Endothelial cell of umbilical vein (primary cell): Measurements from ENCODE around the gene SLC6A6. TPM values are rescaled to one million over a fixed set of nuclear protein-coding genes. Genes with fewer than 3 reads are reported as not detected.

Experiments
- BruUV-seq: library from RNA; stranded (reverse); fragments of 400-500 nt; replicated peaks from 2 replicates; lab custom pipeline; 2021; lab: Mats Ljungman, UMichigan
- CTCF ChIA-PET: fragments of 300-600, 350-600 bp; sonication (Branson Sonifier 250); formaldehyde crosslinking; loops from one replicate; lab custom pipeline; 2021; ENCODE audit warnings: antibody characterized with exemption, inconsistent platforms; lab: Charles Lee
- POLR2A ChIA-PET: fragments of 300-600, 350-600 bp; sonication (Branson Sonifier 250); formaldehyde crosslinking; loops from one replicate; lab custom pipeline; 2021; ENCODE audit warnings: antibody characterized with exemption, inconsistent platforms; lab: Charles Lee
- DNase-seq: peaks from one replicate; pipeline ENCODE4 v3.0.0-alpha.2; 2011; ENCODE audit warnings: low read depth, low spot score
- FAIRE-seq: peaks from 2 replicates; lab custom pipeline; 2011; peaks lifted over from hg19 to GRCh38; lab: Jason Lieb, UNC
- H2AFZ ChIP-seq: 2 replicates; pipeline ENCODE4 v1.6.0; 2012; ENCODE audit warnings: low read depth, low read length, control low read depth, inconsistent platforms
- H3K27ac ChIP-seq: 2 replicates; pipeline ENCODE4 v1.5.1; 2011; ENCODE audit warnings: low read depth, mild to moderate bottlenecking, control low read depth, low read length, moderate library complexity; ENCODE audit not compliant: insufficient read depth
- H3K27me3 ChIP-seq, 2 experiments: 2 replicates each; pipeline versions ENCODE4 v1.6.0 to v1.6.1; 2011; ENCODE audit warnings: low read length in 2 of 2, mixed read lengths in 1 of 2; ENCODE audit not compliant: control insufficient read depth in 2 of 2, insufficient read depth in 2 of 2
- H3K36me3 ChIP-seq, 2 experiments: 2 replicates in 1 of 2; 3 replicates in 1 of 2; pipeline ENCODE4 v1.5.1; 2011; ENCODE audit warnings: low read length in 2 of 2, mild to moderate bottlenecking in 1 of 2, moderate library complexity in 1 of 2; ENCODE audit not compliant: control insufficient read depth in 2 of 2, insufficient read depth in 2 of 2; ENCODE audit errors: extremely low read depth in 1 of 2
- H3K4me1 ChIP-seq: 3 replicates; pipeline ENCODE4 v1.5.1; 2011; ENCODE audit warnings: mild to moderate bottlenecking, low read length; ENCODE audit not compliant: control insufficient read depth, insufficient read depth; ENCODE audit errors: extremely low read depth
- H3K4me2 ChIP-seq: 2 replicates; pipeline ENCODE4 v1.6.1; 2011; ENCODE audit warnings: low read length, control low read depth, mixed read lengths; ENCODE audit not compliant: insufficient read depth
- H3K4me3 ChIP-seq, 3 experiments: fragments of 200-600 bp in 1 of 3; sonication (generic), shearing (Covaris generic) in 1 of 3; replicated peaks in 1 of 3; 2 replicates each; pipeline ENCODE4 v1.5.1; 2011 to 2016; ENCODE audit warnings: control low read depth in 3 of 3, low read length in 3 of 3, mild to moderate bottlenecking in 2 of 3, inconsistent platforms in 1 of 3, low read depth in 1 of 3, moderate library complexity in 1 of 3; ENCODE audit not compliant: insufficient read depth in 1 of 3
- H3K79me2 ChIP-seq: 2 replicates; pipeline ENCODE4 v1.6.0; 2012; ENCODE audit warnings: low read length, inconsistent platforms; ENCODE audit not compliant: control insufficient read depth, insufficient read depth
- H3K9ac ChIP-seq: replicated peaks from 2 replicates; pipeline ENCODE3; 2011; ENCODE audit warnings: low read length, control low read depth; ENCODE audit not compliant: insufficient read depth; ENCODE audit errors: extremely low read depth
- H3K9me1 ChIP-seq: replicated peaks from 3 replicates; pipeline ENCODE4 v1.6.0; 2011; ENCODE audit warnings: mild to moderate bottlenecking, low read length; ENCODE audit not compliant: control insufficient read depth, insufficient read depth; ENCODE audit errors: extremely low read depth
- H3K9me3 ChIP-seq: replicated peaks from 2 replicates; pipeline ENCODE4 v1.5.1; 2012; ENCODE audit warnings: low read length, inconsistent platforms; ENCODE audit not compliant: control insufficient read depth, insufficient read depth
- H4K20me1 ChIP-seq: replicated peaks from 2 replicates; pipeline ENCODE3; 2011; ENCODE audit warnings: mild to moderate bottlenecking, low read length; ENCODE audit not compliant: control insufficient read depth, insufficient read depth; ENCODE audit errors: extremely low read depth
- EZH2 ChIP-seq: IDR thresholded peaks from 2 replicates; pipeline ENCODE4 v1.6.1; 2012; ENCODE audit warnings: borderline replicate concordance, low read depth, mild to moderate bottlenecking, moderate library complexity, low read length, inconsistent platforms; ENCODE audit not compliant: severe bottlenecking
- FOS ChIP-seq: IDR thresholded peaks from 2 replicates; pipeline ENCODE4 v1.6.1; 2011; ENCODE audit warnings: mild to moderate bottlenecking, low read length, moderate library complexity, borderline replicate concordance; ENCODE audit not compliant: insufficient read depth
- GATA2 ChIP-seq: IDR thresholded peaks from 2 replicates; pipeline ENCODE4 v1.7.0; 2011; ENCODE audit warnings: low read depth, mild to moderate bottlenecking, moderate library complexity, mixed read lengths, low read length; ENCODE audit not compliant: insufficient read length, insufficient read depth
- JUN ChIP-seq: IDR thresholded peaks from 2 replicates; pipeline ENCODE4 v1.6.1; 2011; ENCODE audit warnings: borderline replicate concordance, low read depth; ENCODE audit not compliant: insufficient read length, insufficient read depth
- MYC ChIP-seq: IDR thresholded peaks from one replicate; pipeline ENCODE4 v1.6.1; 2011; ENCODE audit warnings: mild to moderate bottlenecking, low read depth, low read length
- POLR2A ChIP-seq: IDR thresholded peaks from 2 replicates; pipeline ENCODE4 v1.6.1; 2012; ENCODE audit warnings: low read depth, mild to moderate bottlenecking, control low read depth, low read length
- POLR2AphosphoS5 ChIP-seq: IDR thresholded peaks from 2 replicates; pipeline ENCODE4 v1.6.1; 2012; ENCODE audit warnings: low read depth, mild to moderate bottlenecking, control low read depth, low read length, moderate library complexity; ENCODE audit not compliant: insufficient read depth
- dilution Hi-C: fragments of 300-500 bp; cut with MboI; formaldehyde crosslinking; loops from one replicate; pipeline ENCODE4 v1.15.0; 2019; ENCODE audit warnings: low sequenced_read_pairs; ENCODE audit not compliant: extremely low pct_ligation_motif_present
- intact Hi-C: fragments of 100-400 bp; cut with micrococcal nuclease; formaldehyde crosslinking; loops from one replicate; pipeline ENCODE4 v1.10.0; 2022
- polyA plus RNA-seq, 4 experiments: library from polyadenylated mRNA; depleted of rRNA in 3 of 4; stranded (reverse) in 3 of 4; unstranded in 1 of 4; fragments of >200 nt; gene quantifications; 2 replicates each; pipeline versions ENCODE4 v1.2.1 to v1.2.3, GENCODE V29; 2011 to 2012; ENCODE audit warnings: missing spikeins in 1 of 4
- total RNA-seq: library from RNA; stranded (reverse); gene quantifications from 2 replicates; pipeline ENCODE4 v1.2.3, GENCODE V29; 2021
- TF ChIP-seq, protein P1 (sequence below): IDR thresholded peaks from 2 replicates; pipeline ENCODE4 v1.6.1; 2011; ENCODE audit not compliant: insufficient read depth, insufficient read length
- TF ChIP-seq, protein P2 (sequence below), 2 donors: IDR thresholded peaks; 1 replicate in 1 of 2; 2 replicates in 1 of 2; pipeline ENCODE4 v1.5.1; 2011; ENCODE audit warnings: low read length in 2 of 2, mild to moderate bottlenecking in 2 of 2, moderate library complexity in 2 of 2, control low read depth in 1 of 2, inconsistent platforms in 1 of 2, low read depth in 1 of 2; ENCODE audit not compliant: insufficient read depth in 1 of 2; ENCODE audit errors: extremely low read depth in 1 of 2

SLC6A6 gene
- total and polyA plus RNA-seq, 2 donors (not counting 3 experiments of a cell fraction or from before 2014, with no cell fraction given): 25.7 to 38.0 TPM

DNA sequence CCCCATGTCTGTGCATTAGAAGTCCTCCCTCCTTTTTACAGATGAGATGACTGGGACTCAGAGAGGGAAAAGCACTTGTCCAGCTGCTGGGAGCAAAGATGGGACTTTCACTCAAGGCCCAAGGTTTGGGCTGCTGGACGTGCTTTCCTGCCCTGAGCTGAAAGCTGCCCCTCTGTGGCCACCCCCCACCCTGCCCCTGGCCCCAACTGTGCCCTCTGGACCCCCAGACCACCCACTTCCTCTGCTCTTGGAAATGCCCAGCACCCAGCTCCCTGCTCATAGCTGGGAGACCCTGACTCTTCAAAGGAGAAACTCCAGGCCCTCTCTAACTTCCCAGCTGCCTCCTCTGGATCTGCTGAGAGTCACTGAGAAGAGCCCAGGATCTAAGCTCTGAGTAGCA is 117.0 kb downstream of the SLC6A6 start:
- Histone ChIP-seq H3K27ac (no peak overlapping the region), H3K79me2 (no peaks in the 10 kb centered on the region), H2AFZ (no peak overlapping the region), H3K9me1 (no peaks in the 10 kb centered on the region), H3K4me1 (no peaks in the 10 kb centered on the region), H4K20me1 (no peaks in the 10 kb centered on the region), H3K4me3 (no peak overlapping the region), H3K9me3 (no peaks in the 10 kb centered on the region), H3K4me2 (no peak overlapping the region), H3K27me3 (no peaks in the 10 kb centered on the region), H3K9ac (no peak overlapping the region), H3K36me3 (no peaks in the 10 kb centered on the region)
- DNase-seq: no peak
- ChIA-PET POLR2A (no interaction called here), CTCF (interaction anchor here (0.9 to 1.3 kb wide), 2 partner anchors 9 to 316 kb away, joined by 3 read pairs; no protein-coding TSS in a partner anchor)
- FAIRE-seq: no peak
- TF ChIP-seq POLR2AphosphoS5 (no peak), JUN (no peak), EZH2 (no peak), FOS (no peak), GATA2 (no peak), MYC (no peak), POLR2A (no peak)
- TF ChIP-seq, protein P1, sequence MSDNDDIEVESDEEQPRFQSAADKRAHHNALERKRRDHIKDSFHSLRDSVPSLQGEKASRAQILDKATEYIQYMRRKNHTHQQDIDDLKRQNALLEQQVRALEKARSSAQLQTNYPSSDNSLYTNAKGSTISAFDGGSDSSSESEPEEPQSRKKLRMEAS: no peak
- TF ChIP-seq, protein P2, sequence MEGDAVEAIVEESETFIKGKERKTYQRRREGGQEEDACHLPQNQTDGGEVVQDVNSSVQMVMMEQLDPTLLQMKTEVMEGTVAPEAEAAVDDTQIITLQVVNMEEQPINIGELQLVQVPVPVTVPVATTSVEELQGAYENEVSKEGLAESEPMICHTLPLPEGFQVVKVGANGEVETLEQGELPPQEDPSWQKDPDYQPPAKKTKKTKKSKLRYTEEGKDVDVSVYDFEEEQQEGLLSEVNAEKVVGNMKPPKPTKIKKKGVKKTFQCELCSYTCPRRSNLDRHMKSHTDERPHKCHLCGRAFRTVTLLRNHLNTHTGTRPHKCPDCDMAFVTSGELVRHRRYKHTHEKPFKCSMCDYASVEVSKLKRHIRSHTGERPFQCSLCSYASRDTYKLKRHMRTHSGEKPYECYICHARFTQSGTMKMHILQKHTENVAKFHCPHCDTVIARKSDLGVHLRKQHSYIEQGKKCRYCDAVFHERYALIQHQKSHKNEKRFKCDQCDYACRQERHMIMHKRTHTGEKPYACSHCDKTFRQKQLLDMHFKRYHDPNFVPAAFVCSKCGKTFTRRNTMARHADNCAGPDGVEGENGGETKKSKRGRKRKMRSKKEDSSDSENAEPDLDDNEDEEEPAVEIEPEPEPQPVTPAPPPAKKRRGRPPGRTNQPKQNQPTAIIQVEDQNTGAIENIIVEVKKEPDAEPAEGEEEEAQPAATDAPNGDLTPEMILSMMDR (IDR thresholded peaks at IDR 0.05; ENCODE audit: extremely low read depth in 1 of 2, insufficient read depth in 1 of 2, low read depth in 1 of 2, low read length in 2 of 2): no peak
- intact Hi-C loops (no loop called here), dilution Hi-C loops (no loop called here)
- BruUV-seq: no TSS peak
